ENCODE measurements around the gene PITPNB. TPM values are rescaled to one million over a fixed set of nuclear protein-coding genes. Genes with fewer than 3 reads are reported as not detected.

Gene PITPNB
- total RNA-seq, 4 donors from 2014 or later, result 28.0 to 48.2 (median 40.3) TPM

DNA sequence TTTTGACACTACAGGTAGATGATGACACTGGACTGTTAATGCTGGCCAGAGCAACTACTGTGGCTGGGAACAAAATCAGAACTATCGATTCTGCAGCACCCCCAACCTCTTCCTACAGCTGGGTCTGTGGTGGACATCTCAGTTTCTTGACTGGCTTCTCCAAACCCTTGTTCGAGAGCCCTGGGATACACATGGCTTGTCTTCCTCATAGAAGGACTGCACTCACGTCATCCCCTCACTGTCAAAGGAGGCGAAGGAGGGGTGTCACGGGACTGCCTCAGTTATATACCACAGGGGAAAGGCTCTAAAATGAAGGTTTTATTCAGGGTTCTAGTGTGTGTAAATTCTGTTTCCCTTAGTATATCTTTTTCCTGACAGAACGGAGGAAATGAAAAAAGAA, 44.9 kb downstream of the PITPNB start:
- WGBS, 2 donors (ENCODE audit: low coverage in 1 of 2), result 73 to 86% methylated on average over 1 to 6 of the region's 6 CpGs
- Histone ChIP-seq H3K9me3 (no peaks in the 10 kb centered on the region), H3K36me3 (no peaks in the 10 kb centered on the region), H3K4me3 (no peak overlapping the region), H3K27ac (peak overlapping the region; percentile 39 to 85 (median 74)), H3K4me1 (peaks cover 40 to 79% (median 48%) of the 10 kb centered on the region in 4 donors), H3K27me3 (no peaks in the 10 kb centered on the region)
- in situ Hi-C loops (cut with MboI; ENCODE audit: low pct_ligation_motif_present in 1 of 4, low pct_unique_long_range_greater_than_20kb in 1 of 4, low sequenced_read_pairs in 3 of 4) (no loop called here), intact Hi-C loops (cut with DNase I; ENCODE audit: low total_unique reads) (no loop called here)
- TF ChIP-seq POLR2AphosphoS5 (IDR thresholded peaks at IDR 0.05) (no peak), EP300 (IDR thresholded peaks at IDR 0.05; ENCODE audit: low read depth) (no peak), POLR2A (IDR thresholded peaks at IDR 0.05) (no peak)
- TF ChIP-seq, protein P1, sequence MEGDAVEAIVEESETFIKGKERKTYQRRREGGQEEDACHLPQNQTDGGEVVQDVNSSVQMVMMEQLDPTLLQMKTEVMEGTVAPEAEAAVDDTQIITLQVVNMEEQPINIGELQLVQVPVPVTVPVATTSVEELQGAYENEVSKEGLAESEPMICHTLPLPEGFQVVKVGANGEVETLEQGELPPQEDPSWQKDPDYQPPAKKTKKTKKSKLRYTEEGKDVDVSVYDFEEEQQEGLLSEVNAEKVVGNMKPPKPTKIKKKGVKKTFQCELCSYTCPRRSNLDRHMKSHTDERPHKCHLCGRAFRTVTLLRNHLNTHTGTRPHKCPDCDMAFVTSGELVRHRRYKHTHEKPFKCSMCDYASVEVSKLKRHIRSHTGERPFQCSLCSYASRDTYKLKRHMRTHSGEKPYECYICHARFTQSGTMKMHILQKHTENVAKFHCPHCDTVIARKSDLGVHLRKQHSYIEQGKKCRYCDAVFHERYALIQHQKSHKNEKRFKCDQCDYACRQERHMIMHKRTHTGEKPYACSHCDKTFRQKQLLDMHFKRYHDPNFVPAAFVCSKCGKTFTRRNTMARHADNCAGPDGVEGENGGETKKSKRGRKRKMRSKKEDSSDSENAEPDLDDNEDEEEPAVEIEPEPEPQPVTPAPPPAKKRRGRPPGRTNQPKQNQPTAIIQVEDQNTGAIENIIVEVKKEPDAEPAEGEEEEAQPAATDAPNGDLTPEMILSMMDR (IDR thresholded peaks at IDR 0.05), result no peak
- DNase-seq, result no peak

DNA sequence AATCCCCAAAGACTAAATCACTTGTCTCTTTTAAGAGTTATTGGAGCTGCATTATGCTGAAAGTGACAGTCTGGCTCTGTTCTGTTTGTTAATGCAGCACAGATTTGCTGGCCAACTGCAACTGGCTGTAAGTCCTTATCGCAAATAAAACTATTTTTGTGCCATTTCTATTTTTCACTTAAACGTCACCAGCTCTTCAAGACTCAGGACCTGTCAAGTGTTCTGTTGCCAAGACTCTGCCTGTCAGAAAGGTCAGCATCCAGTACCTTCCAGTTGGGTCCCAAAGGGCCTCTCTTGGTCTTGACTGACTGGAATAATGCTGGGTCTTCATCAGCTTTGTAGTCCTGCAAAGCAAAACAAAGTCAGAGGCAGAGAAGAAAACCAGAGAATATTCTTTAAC, 45.6 kb downstream of the PITPNB start:
- Histone ChIP-seq H3K36me3 (no peaks in the 10 kb centered on the region), H3K4me3 (no peak overlapping the region), H3K4me1 (peaks cover 43 to 81% (median 54%) of the 10 kb centered on the region in 4 donors), H3K9me3 (no peaks in the 10 kb centered on the region), H3K27ac (peak overlapping the region; percentile 39 to 85 (median 74)), H3K27me3 (no peaks in the 10 kb centered on the region)
- intact Hi-C loops (cut with DNase I; ENCODE audit: low total_unique reads), result no loop called here
- in situ Hi-C loops (cut with MboI; ENCODE audit: low pct_ligation_motif_present in 1 of 4, low pct_unique_long_range_greater_than_20kb in 1 of 4, low sequenced_read_pairs in 3 of 4), result no loop called here
- WGBS, 2 donors (ENCODE audit: low coverage in 1 of 2), result 50 to 62% methylated on average over 2 of the region's 2 CpGs
- no peak for DNase-seq
- no peak for TF ChIP-seq POLR2A (IDR thresholded peaks at IDR 0.05)
- TF ChIP-seq, protein P1 (IDR thresholded peaks at IDR 0.05), result no peak

DNA sequence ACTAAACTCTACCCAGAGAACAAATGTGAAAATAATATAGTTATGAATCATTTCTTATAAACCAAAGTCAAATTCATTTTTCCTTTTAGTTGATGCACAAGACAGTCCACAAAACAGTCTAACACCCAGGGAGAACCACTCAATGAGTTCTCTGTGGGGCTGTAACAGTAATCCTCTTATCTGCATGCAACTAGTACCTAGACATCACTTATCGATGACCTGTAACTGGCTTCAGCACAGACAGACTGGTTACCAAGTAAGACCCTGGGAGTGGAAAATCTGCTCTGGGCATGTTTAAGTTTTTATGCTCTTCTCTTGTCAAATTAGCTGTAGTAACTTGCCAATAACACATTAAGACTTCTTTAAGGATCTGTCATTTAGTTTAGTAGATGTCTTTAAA, 46.6 kb downstream of the PITPNB start:
- Histone ChIP-seq H3K27ac (peak overlapping the region in 2 of 4 donors; percentile 70 to 79), H3K9me3 (no peaks in the 10 kb centered on the region), H3K36me3 (no peaks in the 10 kb centered on the region), H3K4me3 (no peak overlapping the region), H3K4me1 (peaks cover 46 to 81% (median 57%) of the 10 kb centered on the region in 4 donors), H3K27me3 (no peaks in the 10 kb centered on the region)
- WGBS, 2 donors (ENCODE audit: low coverage in 1 of 2), result 83 to 95% methylated on average over 1 of the region's 1 CpG
- intact Hi-C loops (cut with DNase I; ENCODE audit: low total_unique reads) (no loop called here), in situ Hi-C loops (cut with MboI; ENCODE audit: low pct_ligation_motif_present in 1 of 4, low pct_unique_long_range_greater_than_20kb in 1 of 4, low sequenced_read_pairs in 3 of 4) (no loop called here)
- DNase-seq, result no peak
- TF ChIP-seq POLR2A (IDR thresholded peaks at IDR 0.05) (no peak), POLR2AphosphoS5 (IDR thresholded peaks at IDR 0.05) (no peak)

DNA sequence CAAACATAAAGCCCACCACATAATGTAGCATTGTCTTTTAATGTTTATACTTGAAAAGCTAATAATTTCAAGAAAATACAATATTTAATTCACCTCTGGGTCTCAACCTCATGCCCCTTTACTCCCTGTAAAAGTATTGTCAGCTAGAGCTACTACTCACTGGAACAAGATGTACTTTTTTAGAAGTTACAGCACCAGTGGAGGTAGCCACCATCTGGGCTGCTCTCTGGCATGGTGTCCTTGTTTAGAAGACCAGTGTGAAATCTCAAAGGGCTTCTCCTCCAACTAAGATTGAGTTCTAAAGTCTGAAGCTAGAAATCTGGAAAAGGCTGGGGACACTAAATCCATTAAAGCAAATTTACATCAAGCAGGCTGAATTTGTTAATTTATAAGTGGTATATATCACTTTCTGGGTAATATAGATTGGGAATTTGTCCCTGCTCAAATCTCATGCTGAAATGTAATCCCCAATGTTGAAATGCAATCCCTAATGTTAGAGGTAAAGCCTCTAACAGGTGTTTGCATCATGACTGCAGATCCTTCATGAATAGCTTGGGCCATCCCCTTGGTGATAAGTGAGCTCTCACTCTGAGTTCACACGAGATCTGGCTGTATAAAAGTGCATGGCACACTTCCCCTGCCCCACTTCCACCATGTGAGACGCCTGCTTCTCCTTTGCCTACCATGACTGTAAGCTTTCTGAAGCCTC, 47.6 kb downstream of the PITPNB start:
- TF ChIP-seq, protein P1 (IDR thresholded peaks at IDR 0.05), result no peak
- intact Hi-C loops (cut with DNase I; ENCODE audit: low total_unique reads) (no loop called here), in situ Hi-C loops (cut with MboI; ENCODE audit: low pct_ligation_motif_present in 1 of 4, low pct_unique_long_range_greater_than_20kb in 1 of 4, low sequenced_read_pairs in 3 of 4) (no loop called here)
- H3K9me3 ChIP-seq, result no peaks in the 10 kb centered on the region
- WGBS, 2 donors (ENCODE audit: low coverage in 1 of 2), result 91 to 100% methylated on average over 1 to 2 of the region's 2 CpGs
- no peak for DNase-seq
- peaks cover 47 to 85% (median 62%) of the 10 kb centered on the region in 4 donors for H3K4me1 ChIP-seq
- peak overlapping the region; percentile 63 to 85 (median 80) for H3K27ac ChIP-seq
- no peaks in the 10 kb centered on the region for H3K27me3 ChIP-seq
- H3K4me3 ChIP-seq, result no peak overlapping the region
- H3K36me3 ChIP-seq, result no peaks in the 10 kb centered on the region
